GM19438 (cell line): ENCODE data around the gene CYP4V2.

Source experiments
- ATAC-seq: cut with Tn5 transposase; IDR thresholded peaks from one replicate; pipeline ENCODE4 v1.9.1; 2021; ENCODE audit warnings: low read depth; ENCODE audit not compliant: unreplicated experiment

CYP4V2 gene

DNA sequence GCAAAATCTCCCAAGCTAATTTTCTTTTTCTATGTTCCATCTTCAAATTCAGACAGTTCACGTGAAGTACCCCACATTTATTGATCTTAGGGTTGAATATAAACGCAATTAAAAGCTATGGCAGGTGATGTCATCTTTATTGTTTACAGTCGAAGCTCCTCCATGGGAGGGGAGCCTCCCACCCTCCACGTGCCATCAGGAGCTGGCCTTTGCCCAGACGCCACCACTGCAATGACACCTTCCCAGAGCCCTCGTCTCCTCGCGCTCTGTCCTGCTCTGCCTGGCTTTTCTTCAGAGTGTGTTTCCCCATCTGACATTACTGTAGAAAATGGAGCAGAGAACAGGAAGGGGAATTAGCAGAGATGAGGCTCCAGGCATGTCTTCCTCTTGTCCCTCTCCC is 18.8 kb upstream of the CYP4V2 start:
- ATAC-seq, result no peak

DNA sequence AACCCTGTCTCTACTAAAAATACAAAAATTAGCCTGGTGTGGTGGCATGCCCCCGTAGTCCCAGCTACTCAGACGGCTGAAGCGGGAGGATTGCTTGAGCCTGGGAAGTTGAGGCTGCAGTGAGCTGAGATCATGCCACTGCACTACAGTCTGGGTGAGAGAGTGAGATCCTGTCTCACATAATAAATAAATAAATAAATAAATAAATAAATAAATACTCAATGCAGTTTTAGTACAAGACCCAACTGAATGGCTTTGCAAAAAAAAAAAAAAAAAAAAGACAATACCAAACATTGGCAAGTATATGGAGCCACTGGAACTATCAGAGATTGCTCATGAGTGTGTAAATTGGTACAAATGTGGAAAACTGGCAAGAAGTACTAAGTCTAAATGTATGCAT is 3.3 kb upstream of the CYP4V2 start:
- ATAC-seq, result no peak

DNA sequence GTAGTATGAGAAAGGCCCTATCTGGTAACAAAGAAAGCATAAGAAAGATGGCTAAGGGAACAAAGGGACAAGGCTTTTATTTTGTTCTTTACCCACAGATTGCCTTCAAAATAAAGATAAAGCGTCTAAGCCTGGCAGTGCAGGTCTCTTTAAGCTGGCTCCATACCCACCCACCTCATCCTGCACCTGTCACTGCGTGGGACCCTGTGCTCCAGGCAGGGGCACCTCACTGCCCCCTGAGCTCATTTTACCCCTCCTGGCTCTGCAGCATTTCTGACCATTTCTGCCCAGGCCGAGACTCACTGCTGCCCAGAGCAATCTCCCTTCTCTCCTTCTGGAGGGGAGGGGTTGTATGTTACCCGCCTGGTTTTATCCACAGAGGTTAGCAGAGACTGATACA is 1.7 kb upstream of the CYP4V2 start:
- no peak for ATAC-seq

DNA sequence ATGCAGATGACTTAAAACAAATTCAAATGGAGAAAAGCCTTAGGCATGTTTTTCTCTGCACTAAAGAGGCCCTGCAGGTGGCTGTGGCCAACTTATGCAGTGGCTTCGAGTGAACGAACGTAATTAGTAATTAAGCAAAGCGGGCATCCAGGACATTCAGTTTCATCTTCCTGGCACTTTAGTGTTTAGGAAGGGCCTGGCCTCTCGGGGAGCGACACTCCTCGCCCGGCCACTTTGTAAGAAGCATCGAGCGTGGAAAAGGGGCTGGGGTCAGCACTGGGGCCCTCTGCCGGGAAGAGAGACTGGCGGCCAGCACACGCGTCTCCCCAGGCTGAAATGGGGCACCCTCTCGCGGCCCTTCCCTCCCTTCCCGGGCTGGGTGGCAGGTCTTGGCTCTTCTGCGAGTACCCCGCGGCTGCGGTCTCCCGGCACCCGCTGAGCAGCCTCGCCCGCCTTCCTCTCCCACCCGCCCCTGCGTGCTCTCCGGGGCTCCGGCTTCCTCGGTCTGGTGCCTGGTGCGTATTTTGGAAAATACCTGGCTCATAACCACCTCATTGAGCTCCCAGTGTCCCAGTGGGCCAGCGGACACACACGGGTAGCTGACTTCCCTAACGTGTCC is 677 bp upstream of the CYP4V2 start:
- ATAC-seq, result peak; percentile 37

DNA sequence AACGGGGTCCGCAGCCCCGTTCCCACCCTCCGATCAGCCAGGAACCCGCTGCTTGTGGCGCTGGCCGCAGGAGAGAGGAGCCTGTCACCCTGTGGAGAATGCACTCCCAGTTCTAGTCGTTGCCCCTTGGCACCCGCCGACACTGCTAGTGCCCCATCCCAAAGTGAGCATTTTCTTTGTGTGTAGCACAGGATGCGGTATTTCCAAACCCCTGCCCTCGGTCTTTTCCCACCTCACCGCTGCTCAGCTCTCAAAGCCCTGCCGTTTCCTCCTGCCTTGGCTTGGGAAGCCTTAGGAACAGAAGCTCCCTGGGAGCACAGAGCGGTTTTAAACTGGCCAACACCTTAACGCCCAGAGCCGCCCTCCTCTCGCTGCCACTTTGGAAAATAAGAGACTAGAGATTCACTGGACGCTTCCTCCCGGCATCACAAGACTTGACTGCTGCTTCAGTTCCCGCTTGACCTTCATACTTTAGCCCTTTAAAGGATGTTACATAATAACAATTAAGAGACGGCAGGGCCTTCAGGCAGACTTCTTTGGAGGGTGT is 772 bp downstream of the CYP4V2 start:
- peak; percentile 6 for ATAC-seq

DNA sequence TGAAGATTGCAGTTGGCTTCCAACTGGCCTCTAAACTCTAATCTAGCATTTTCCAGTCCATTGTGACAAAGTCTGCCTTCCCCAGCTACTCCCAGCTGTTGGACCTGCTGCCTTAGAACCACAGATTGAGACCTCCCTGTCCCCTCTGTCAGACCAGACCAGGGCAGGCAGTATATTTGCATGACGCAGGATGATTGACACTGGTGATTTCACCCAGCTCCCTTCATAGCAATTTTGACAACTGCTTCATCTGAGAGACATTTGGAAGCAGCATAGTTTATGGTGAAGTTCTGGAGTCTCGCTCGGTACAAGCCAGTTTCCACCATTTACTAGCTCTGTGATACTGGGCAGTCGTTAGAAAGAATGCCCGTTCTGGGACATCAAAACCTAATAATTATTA is 2.5 kb downstream of the CYP4V2 start:
- ATAC-seq, result no peak

DNA sequence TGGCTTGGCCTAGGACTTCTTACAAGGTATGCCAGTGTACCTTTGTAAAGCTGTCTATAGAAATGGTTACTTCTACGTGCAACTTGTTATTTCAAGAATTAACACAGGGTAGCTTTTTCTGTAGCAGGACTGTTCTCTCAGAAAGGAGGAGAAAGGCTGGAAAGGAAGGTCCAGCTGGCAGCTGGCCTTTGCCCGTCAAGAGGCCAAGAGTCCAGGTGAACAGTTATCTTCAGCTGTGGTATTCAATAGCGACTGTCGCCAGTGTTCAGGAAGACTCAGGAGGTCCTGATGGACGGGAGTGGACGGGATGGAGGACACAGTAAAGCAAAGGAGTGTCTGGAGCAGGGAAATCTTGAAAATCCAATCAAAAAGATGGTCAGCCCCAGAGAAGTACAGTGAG is 4.7 kb downstream of the CYP4V2 start:
- no peak for ATAC-seq

DNA sequence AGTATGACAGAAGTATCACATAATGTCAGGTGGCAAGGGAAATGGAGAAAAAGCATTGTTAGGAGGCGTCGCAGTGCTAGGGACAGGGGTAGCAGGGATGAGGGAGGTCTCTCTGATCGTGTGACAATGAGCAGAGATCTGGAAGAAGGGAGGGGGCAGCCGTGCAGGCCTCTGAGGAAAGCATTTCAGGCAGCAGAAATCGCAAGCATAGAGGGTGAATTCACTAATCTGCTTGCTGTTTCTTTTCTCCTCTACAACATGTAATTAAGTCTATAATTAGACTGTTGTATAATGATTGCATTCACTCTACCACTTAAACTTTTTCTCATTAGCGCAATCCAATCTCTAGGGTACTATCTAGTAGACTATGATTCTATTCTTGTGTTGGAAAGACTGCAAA is 9.1 kb downstream of the CYP4V2 start:
- no peak for ATAC-seq

DNA sequence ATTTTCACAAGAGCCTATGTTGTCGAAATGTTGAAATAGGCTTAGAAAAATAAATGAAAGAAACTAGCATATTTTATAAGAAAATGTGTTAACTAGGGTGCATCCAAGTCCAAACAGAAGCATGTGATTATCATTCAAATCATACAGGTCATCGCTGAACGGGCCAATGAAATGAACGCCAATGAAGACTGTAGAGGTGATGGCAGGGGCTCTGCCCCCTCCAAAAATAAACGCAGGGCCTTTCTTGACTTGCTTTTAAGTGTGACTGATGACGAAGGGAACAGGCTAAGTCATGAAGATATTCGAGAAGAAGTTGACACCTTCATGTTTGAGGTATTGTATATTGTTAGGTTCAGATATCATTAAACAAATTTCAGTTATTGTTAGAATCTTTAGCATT is 9.6 kb downstream of the CYP4V2 start:
- no peak for ATAC-seq

DNA sequence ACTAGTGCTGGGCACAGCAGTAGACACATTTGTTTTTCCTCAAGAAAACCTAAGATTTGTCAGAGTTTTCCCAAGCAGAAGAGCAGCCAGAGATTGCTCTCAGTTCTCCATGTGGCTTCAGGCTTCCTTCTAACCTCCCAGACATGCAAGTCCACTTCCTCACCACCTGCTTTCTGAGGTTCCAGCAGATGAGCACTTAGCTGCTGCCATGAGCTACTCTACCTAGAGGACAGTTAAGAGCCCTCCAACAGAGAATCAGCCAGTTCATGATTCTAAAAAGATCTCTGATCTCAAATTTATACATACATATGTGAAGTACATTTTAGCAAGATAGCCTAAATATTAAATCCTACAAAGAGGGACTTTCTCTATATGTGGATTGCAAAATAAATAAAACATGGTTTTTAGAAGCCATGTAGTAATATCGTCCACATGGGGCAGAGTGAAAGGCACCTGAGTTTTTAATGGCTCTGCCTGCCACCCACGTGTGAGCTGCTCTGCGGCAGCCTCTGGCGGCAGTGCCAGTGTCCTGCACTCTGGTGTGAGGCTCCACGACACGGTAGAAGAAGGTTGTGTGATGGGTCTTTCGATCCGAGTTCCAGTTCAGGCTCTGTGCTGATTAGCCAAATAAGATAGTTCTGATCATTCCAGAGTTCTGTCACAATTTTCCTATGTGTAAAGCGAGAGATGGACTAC is 10.3 kb downstream of the CYP4V2 start:
- peak; percentile 100 for ATAC-seq

DNA sequence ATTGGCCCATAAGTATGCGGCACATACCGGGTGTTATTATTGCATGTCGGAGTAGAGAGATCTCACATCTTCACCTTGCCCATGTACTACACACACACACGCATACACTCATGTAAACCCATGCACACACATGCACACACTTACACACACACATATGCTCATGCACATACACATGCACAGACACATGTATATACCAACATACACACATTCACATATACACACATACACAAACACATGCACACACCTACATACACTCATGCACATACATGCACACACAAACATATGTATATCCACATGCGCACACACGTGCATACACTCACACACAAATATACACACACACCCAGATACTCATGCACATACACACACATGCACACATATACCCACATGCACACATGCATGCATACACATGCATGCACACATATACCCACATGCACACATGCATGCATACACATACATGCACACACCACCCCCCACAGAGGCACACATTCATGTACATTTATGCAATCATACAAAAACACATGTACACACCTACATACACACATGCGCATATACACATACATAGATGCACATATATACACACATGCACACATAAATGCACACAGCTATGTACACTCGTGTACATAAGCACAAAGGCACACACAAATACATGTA is 11.2 kb downstream of the CYP4V2 start:
- no peak for ATAC-seq

DNA sequence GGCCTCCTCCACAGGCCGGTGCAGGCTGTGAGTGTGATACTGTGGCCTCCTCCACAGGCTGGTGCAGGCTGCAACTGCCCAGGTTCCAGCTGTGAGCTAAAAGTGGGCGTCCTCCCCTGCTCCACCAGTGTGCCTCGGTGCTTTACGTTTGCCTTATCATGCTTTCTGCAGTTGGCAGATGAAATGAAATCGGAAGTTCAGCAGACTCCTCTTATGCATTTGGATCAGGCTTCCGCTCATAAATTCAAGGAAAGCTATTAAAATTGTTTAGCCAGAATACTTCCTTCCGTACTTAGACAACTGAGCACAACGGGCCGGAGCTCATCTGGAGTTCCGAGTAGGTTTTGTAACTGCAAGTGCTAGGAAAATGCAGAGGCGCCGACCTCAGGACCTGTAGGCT is 12.0 kb downstream of the CYP4V2 start:
- ATAC-seq, result no peak

DNA sequence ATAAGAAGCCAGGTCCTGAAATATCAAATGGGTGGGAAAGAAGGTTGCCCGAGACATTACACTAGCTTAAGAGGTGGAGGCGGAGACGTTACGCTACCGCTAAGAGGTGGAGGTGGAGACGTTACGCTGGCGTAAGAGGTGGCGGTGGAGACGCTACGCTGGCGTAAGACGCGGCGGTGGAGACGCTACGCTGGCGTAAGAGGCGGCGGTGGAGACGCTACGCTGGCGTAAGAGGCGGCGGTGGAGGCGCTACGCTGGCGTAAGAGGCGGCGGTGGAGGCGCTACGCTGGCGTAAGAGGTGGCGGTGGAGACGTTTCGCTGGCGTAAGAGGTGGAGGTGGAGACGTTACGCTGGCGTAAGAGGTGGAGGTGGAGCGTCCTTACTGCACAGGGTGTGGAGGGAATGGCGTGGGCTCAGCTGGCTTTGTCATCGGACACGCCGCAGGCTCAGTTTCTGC is 12.8 kb downstream of the CYP4V2 start:
- ATAC-seq, result no peak

DNA sequence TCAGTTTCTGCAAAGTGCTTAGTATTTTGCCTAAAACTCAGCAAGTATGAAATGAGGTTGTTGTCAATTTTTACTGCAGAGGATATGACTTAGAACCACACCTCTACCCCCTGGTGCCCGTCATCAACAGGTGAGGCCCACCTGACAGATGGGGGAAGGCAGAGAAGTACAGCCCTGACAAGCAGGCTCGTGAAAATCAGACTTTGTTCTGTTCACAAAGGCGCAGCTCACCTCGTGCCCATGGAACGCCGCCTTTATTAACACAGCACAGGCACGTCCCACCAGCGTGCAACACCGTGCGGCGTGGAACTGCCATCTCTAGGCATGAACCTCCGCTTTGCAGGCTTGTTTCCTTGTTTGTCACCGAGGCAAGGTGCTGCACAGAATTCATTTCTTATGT is 13.3 kb downstream of the CYP4V2 start:
- no peak for ATAC-seq

DNA sequence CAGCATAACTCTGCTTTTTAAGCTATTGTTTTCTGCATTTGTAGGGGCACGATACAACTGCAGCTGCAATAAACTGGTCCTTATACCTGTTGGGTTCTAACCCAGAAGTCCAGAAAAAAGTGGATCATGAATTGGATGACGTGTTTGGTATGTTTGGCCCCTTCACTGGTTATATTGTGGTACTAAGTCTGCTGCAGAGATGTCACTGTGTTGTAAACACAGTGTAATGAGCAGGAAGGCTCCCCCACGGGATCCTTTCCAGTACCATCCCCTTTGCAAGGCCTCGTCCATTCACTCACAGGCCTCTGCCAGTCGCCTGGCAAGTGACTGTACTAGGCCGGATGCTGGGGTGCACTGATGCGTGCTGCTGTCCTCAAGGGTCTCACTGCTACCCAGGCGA is 13.8 kb downstream of the CYP4V2 start:
- ATAC-seq, result no peak

DNA sequence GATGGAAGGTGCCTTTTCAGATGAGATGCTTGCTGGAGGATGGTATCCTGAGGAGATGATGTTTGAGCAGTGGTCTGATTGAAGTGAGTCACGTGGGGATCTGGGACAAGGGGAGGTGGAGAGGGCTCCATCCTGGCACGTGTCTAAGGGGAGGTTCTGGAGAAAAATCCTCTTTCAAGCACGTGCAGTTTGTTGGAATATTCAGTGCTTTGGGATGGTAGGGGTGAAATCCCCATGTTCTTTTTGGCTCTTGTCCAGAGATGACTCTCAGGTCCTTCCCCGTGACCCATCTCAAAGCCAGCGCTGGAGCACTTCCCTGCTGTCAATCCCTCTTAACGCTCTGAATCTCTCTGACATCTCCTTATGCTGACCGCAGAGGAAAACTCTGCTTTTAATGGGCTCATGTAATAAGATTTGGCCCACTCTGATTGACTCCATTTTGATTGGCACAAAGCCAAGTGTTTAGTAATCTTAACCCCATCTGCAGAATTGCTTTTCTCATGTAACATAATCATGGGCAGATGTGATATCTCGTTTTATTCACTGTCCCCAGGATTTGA is 25.2 kb downstream of the CYP4V2 start:
- ATAC-seq, result no peak

DNA sequence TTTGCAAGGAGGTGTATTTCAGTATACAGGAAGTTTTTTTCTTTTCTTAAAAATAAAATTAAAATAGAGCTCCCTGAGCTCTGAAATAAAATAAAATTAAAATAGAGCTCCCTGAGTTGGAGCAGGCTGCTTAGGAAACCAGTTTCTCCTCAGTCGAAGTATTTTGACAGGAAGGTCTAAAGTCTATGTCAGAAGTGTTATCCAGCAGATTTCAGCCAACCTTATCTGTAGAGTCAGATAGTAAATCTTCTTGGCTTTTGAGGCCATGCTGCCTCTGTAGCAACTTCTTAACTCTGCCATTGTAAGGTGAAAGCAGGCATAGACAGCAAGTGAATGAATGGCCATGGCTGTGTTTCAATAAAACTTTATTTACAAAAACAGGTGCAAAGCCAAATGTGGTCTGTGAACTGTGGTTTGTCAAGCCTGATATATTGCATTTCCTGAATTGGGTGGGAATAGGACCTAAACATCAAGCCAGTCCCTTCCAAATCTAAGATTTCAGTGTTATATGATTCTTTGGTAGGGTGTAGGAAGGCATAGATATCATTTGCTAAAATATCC is 26.4 kb downstream of the CYP4V2 start:
- ATAC-seq, result no peak

DNA sequence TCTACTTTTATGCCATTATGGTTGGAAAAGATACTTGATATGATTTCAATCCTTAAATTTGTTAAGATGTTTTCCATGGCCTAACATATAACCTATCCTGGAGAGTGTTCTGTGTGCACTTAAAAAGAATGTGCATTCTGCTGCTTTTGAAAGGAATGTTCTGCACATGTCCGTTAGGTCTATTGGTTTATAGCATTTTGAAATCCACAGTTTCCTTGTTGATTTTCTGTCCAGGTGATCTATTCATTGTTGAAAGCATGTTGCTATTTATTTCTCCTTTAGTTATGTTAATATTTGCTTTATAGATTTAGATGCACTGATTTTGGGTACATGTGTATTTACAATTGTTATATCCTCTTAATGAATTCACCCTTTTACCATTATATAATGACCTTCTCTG is 30.3 kb downstream of the CYP4V2 start:
- no peak for ATAC-seq

DNA sequence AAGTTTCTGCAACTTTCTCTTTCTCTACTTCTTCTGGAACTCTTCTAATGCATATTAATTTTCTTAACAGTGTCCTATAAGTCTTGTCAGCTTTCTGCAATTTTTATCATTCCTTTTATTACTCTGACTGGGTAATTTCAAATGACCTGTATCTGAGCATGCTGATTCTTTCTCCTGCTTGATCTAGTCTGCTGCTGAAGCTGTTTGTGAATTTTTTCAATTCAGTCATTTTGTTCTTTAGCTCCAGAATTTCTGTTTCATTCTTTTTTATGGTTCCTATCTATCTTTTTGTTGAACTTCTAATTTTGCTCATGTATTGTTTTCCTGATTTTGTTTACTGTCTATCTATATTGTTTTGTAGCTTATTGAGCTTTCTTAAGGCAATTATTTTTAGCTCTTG is 34.5 kb downstream of the CYP4V2 start:
- no peak for ATAC-seq

DNA sequence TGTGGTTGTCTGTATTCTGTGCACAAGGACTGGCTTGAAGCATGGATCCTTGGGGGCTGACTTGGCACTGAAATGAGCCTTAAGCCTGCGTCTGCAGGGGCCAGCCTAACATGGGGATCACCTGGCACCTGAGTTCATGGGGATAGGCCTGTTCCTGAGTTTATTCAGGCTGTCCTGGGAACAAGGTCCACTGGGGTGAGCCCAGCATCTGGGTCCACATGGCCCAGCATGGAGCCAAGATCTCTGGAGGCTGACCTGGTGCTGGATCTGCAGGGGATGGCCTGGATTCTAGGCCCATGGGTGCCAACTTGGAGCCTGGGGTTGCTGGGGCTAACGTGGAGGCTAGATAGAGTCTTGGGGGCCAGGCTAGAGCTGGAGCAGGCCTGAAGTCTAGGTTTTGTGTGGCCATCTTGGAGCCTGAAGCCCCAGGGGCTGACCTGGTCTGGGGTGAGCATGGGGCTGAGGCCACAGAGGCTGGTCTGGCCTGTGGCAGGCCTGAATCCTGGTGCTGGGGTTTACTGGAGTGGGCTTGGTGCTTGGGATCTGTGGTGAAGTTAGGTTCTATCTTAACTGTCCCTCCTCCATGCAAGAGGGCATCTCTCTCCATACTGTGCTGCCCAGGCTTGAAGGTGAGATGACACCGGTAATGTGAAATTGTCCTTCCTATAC is 35.3 kb downstream of the CYP4V2 start:
- ATAC-seq, result no peak

DNA sequence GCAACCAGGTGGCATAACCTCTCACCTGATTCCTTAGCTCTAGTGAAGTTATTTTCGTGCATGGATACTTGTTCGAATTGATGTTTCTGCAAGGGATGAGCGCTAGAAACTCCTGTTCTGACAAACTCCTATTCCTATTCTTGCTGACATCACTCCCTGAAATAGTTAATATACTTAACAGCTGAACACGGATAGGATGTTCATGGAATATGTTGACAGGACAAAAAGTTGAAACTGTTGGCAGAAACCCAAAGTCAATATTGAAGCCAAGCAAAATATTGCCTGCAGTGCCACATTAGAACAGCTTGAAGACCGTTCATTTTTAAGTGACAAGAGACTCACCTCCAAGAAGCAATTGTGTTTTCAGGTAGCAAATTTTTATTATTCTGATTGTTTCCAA is 35.9 kb downstream of the CYP4V2 start, which contains the start of gene KLKB1:
KLKB1 (plus strand) TSS at position 287 of the 400 bp plus-strand sequence. CDS start 689 bp downstream, outside the sequence.
- ATAC-seq, result no peak
